Measurements from ENCODE around the gene LRIG1.

Gene LRIG1

DNA sequence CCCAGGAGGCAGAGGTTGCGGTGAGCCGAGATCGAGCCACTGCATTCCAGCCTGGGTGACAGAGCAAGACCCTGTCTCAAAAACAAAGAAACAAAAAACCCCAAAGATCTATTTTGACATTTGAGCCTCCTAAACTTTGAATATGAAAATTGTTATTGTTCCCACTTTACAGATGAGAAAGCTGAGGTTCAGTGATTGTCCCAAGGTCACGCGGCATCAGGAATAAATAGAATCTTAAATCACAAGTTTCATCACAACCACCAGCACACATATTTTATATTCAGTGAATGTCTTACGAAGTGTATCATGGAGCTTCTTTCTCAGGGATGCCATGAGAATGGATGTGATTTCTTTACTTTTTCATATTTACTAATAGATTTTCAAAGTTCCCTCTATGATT is 5.3 kb upstream of the LRIG1 start:
- DNase-seq (ENCODE audit: low read depth), result no peak

DNA sequence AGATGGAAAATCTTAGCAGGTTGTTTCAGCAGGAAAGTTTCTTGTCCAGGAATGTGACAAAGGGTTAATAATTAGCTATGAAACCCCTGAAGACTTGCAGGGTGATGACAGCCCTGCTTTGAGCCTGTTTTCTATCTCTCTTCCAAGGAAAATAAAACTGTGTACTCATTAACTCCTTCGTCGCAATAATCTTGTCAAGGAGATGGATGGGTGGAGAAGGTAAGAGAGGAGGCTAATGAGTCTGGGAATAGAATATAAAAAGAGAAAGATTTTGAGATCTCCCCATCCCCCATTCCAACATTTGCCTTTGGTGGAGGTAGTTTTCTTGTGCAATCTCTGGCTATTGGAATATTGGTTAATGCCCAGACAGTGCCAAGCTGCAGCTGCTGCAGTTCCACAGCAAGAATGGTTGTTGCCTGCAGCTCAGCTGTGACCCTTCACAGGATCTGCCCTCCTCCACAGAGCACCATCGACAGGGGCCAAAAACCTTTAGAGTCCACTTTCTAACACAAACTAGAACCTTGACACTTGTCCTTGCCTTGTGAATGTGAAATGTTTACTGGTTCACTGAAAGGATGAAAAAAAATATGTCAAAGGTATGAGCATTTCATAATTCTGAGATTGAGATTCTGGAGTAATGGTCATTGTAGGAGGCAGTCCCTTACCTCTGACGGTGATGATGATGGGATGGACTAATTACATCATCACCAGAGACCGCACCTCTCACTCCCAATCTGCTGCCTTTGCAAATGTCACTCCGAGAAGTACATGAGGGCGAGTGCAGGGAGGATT is 4.2 kb upstream of the LRIG1 start:
- DNase-seq (ENCODE audit: low read depth), result no peak

DNA sequence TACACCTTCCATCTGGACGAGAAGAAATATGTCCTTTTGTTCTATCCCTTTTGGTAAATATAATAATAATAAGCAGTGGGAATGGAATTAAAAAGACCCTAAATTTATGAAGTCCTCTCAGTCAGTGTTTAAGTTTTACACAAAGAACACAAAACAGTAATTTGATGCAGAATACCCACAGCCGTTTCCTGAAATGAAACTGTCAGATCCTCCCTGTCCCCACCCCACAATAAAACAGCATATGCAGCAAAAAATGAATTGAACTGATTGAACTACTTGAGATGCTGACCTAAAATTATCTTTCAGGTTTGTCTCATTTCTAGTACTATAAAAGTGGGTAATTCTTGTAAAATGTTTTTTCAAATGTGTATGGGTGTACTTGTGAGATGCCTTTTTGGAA is 2.2 kb upstream of the LRIG1 start:
- no peak for DNase-seq (ENCODE audit: low read depth)

DNA sequence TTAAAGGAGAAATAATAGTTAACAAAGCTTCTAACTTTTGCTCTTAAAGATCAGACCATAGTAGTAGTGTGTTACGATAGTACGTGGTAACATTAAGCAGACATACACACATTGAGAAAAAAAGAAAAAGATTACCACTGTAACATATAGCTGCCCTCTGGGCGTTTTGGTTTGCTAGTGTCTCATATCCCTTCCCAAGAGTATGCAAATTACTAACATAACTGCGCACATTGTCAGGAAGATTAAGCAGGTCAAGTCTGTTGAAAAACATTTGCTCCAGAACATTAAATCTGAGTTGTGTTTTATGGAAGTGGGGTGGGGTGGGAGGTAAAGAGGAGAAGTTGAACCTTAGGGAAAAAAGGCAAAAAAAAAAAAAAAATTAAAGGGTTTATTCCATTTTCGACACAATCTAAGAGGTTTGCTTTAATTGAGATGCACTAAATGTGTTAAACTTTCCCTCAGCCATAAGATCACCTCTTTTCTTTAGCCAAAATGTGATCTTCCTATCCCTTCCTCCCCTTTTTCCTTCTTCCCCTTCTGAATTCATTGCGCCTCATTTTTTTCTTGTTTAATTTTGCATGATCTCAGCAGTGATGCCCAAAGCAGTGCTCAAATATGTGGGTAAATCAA is 1.5 kb upstream of the LRIG1 start:
- DNase-seq (ENCODE audit: low read depth), result no peak

DNA sequence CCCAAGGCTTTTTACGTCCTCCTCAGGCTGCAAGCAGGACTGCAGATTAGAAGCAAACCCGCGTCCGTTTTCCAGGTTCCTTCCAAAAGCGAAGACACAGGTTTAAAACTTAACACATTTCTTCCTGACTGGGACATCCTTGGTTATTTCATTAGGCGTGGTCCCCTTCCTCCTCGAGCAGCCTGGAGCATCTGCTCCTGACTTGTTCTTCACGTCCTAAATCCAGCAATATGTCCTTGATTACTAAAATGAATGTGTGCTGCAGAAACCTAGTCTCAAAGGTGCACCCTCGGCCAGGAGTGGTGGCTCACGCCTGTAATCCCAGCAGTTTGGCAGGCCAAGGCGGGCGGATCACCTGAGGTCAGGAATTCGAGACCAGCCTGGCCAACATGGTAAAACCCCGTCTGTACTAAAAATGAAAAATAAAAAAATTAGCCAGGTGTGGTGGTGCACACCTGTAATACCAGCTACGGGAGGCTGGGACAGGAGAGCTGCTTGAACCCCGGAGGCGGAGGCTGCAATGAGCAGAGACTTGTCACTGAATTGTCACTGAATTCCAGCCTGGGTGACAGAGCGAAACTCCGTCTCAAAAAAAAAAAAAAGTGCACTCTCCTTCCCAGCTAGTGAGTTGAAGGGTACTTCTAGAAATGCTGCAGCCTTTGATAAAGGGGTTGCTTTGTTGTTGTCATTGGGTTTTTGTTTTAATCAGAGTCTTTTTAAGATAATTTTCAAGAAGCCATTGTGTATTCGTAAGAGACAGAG is 842 bp upstream of the LRIG1 start:
- DNase-seq (ENCODE audit: low read depth), result no peak

DNA sequence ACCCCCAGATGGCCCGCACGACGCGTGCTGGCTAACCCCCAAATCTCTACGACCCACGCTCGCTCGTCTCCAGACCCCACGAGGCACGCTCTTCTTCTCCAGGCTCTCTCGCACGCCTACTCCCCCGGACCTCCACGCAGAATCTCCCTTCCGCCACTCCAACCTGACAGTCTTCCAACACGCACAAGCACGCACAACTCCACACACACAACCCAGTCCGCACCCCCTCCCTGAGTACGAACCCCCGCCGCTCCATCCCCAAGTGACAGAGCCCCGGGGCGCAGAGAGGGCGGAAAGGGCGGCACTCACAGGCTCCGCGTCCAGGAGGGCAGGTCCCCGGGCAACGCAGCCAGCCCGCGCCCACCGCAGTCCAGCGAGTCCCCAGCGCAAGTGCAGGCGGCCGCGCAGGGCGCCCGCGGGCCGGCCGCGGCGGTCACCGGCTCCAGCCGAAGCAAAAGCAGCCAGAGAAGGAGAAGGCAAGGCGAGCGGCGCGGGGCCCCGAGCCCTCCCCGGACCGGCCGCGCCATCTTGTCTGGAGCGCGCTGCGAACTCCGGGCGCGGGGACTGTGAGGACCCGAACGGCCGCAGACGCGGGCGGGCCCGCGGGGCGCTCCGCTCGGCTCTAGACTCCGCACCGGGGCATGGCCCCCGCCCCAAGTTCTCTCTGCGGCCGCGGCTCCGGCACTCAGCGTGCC is 794 bp downstream of the LRIG1 start:
- peak; percentile 29 for DNase-seq (ENCODE audit: low read depth)

DNA sequence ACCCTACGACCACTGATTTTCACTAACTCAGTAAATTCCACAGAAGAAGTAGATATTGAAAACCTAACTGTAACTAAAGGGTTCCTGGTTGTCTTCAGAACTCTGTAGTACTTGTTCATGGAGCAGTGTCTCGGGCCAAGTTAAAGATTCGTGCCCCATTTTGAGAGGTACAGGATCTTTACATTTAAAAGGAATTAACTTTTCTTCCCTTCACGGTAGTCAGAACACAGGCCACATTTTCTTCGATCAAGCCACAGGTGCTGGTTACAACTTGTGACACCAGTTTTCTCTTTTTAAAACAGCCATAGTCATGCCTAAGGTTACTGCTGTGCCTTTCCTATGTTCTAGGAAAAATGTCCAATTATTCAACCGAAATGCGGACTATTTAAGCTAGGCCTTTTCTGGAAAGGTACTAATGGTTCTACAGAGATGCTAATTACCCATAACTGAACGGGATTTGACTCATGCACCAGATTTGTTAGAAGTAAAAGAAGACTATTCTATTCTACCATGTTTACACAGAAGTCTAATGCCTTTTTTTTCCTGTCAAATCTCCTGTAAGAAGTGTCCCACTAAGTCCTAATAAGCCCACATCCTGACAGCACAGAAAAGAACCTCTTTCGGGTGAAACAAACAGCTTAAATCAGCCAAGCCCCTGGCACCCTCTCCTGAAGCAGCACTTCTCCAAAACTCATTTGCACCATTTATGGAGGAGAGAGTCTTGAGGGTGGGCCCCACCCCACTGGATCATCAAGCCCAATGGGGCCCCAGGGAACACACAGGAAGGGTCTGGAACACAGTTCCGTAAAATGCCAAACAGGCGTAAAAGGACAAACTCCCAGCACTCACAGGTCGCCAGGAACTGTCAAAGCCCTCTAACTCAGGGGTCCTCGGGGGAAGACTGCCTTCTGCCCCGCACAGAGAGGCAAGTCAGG is 1.9 kb downstream of the LRIG1 start:
- no peak for DNase-seq (ENCODE audit: low read depth)

DNA sequence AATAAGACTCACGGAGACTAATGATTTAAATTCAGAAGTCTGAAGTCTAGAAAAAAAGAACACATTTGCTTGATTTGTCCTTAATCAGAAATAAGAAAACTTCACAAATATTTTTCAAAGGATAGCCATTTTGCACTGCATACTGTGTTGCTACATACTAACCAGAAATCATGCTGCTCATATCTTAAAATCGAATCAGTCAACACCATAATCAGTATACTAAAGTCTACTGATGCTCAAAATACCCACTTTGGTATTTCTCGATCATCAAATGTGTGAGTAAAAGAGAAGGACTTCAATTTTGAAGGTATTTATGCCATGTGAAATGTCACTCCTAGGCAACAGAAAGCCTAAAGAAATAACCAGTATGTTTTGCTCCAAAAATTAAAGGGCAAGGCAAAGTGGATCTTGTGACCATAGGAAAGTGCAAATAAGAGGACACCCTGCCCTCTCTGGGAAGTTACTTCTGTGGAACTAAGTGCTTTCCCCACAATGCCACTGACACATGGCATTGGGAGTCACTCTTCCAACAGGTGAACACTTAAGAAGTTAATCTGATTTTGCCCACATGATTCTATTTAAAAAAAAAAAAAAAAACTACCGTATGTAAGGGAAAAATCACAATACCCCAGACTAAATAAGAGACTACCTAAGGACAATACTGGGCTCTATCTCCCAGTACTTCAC is 2.7 kb downstream of the LRIG1 start:
- DNase-seq (ENCODE audit: low read depth), result no peak

DNA sequence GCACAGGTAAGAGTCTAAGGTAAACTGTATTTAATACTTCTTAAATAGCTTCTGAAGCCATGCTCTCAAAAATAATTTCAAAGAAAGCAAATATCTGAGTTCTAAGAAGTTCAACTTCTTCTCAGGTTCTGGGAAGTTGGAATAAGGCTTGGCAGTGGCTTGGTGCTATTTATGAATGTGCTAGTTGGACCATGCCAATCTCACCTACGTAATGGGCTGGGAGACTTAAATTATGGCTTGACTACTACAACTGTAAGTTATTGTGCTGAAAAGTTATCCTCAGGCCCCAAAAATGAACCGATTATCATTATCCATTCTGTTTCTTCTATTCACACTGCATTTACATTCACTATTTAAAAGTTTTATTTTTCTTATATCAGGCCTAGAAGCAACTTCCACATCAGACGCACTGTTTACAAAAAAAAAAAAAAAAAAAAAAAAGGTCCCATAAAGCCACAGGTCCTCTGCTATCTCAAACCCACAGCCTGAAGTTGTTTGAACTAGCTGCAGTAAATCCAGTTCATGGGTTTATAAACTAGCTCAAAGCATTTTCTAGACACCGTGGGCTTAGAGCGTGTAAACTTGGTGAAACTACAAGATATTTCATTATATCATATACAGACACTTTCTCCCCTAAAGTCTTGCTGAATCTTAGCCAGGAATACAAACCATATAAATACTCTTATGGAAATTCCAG is 3.4 kb downstream of the LRIG1 start:
- no peak for DNase-seq (ENCODE audit: low read depth)

DNA sequence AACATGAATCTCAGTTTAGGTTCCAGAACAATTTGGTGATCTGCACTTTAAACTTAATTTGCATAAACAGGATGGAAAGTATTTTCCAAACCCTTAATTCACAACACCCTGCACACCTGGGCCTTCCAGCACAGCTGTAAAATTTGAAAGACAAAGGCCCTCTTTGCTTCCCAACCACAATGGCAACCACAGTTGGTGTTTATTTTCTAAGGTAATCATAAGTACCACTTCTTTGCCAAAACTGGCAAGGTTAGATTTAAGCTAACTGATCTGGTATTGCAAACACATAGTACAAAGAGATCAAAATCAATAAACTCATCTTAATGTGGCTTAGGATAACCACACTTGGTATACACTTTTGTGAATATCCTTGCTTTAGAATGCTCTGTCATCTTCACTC is 4.1 kb downstream of the LRIG1 start:
- DNase-seq (ENCODE audit: low read depth), result no peak

DNA sequence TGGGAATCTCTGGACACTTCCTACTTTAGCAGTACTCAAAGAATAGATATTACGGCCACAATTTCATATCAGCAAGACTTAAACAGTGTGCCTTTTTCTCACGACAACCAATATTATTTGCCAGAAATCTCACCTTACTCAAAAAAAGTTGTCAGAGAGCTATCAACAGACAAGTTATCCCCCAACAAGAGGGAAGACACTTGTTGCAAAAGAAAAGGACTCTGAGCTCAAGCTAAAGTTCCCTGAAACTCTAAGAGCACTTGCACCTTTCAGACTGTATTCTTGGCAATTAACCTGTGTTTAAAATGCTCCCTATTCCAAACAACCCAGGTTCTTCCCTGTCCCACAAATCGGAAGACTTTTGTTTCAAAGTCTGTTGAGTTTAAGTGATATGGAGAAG is 4.5 kb downstream of the LRIG1 start:
- no peak for DNase-seq (ENCODE audit: low read depth)

DNA sequence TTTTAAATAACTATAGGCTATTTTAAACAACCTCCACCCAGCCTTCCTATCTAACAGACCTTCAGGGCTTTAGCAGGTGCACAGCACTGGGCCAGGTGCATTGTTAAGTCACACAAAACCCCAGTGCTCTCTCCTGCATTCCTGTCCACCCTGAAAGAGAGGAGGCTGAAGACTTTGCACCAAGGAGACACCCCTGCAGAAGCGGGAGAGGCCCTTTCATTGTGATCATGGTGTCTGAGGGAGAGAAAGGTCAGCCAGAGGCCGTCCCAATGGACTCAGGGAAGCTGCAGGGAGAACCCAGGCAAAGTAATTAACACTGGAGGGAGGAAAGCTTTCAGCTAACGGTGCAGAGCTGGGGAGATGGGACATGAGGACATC is 5.2 kb downstream of the LRIG1 start:
- no peak for DNase-seq (ENCODE audit: low read depth)

DNA sequence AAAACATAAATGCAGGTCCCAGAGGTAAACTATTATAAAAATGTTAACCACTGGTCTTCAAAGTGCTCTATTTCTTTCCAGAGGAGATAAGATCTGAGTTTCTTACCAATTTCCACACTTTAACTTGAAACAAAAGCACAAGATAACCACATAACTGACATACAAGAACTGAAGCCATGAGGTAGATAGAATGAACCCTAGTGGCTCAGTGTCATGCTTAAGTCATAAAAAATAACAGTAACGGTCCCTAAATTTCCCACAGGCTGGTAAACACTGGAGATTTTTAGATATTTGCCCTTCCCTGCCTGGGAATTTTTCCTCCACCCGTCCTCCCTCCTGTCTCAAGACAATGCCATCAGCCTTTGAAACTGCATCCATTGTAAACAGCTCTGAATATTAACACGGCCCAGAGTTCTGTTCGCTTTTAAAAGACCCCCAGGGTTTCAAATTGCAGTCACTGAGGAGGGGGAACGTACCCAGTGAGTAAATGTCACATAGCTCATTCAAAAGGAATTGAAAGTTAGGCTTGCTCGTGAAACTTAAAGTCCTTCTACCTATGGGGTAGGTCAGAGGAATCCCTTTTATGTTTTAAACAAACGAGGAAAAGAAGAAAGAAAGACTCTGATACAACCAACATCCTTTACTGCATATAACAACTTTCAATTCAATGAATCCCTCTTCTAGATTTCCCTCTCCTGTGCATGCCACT is 5.7 kb downstream of the LRIG1 start:
- DNase-seq (ENCODE audit: low read depth), result no peak

DNA sequence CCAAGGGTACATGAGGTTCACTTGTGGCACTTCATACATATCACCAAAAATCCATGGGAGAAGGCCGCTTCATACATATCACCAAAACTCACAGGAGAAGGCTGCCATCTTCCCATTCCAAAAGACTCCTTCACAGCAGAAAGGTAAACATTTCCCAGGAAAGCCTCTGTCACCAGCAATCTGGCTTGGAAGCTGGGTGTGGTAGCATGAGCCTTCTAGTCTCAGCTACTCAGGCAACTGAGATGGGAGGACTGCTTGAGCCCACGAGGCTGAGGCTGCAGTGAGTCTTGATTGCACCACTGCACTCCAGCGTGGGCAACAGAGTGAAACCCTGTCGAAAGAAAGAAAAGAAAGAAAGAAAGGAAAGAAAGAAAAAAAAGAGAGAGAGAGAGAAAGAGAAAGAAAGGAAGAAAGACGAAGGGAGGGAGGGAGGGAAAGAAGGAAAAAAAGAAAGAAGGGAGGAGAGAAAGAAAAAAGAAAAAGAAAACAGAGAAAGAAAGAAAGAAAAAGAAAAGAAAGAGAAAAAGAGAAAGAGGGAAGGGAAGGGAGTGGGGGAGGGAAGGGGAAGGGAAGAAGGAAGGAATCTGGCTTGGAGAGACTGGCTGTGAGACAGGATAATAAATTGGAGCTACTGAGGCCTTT is 7.2 kb downstream of the LRIG1 start:
- DNase-seq (ENCODE audit: low read depth), result no peak

DNA sequence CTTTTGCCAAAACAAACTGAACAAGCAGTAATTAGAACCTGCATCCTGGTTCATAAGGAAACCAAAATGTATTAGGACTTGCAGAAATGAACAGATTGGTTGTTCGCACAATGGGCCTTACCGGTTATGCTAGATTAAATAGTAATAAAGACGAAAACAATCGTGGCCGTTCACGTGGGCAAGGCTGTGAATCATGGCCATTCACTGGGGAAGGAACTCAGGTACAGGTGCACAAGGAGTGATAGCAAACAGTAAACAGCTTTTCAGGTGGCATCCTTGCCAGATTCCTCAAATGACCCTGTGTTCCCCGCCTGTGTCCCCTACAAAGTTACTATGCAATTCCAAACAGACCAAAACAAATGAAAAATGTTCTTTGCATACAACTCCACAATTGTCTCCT is 8.2 kb downstream of the LRIG1 start:
- no peak for DNase-seq (ENCODE audit: low read depth)

DNA sequence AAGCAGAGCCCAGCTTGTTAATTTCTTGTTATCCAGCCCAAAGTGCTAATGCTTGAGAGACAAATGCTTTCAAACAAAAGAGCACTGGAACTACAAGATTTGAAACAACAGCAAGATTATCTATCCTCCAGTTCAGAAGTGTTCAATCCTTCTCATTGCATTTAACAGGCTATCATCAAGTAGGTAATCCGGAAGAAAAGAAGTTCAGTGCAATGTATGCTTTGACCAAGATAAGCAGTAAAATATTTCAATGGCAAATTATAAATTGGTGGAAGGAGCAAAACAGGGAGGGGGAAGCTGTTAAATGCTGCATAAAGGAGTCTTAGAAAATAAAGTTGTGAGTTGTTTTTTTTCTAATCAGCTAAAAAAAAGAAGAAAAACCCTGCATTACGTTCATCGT is 8.8 kb downstream of the LRIG1 start:
- no peak for DNase-seq (ENCODE audit: low read depth)

DNA sequence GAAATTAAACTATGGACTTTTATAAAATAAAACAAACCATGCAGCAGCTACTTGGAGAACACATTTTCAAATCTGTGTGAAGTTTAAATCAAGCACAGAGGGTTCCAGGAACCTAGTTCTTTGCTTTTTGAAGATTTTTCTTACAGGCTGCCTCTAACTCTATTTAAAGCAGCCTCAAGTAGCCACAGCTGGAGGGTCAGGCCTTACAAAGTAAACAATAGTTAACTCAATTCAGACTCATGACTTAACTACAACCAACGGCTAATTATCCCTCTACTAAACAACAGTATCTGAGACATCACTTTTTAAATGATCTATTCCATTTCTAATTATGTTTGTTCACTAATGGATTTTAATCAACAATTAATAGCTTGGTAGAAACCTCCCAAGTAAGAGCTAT is 9.8 kb downstream of the LRIG1 start:
- no peak for DNase-seq (ENCODE audit: low read depth)

DNA sequence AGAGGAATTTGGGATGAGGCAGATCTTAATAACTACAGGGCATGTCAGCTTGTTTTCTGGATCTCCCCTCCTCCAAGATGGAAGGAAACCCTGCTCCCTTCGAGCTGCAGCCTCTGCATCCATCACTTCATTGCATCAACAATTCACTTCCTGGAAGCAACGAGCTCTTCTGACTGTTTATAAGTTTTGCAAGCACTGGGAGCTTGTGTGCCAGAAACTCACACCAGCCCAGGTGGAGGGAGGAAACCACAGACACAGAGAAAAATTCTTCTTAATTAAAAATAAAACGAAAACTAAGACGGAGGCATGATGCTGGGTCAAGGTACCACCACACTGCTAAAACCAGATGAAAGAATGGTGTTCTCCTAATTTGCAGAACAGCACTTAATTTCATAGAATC is 10.6 kb downstream of the LRIG1 start:
- no peak for DNase-seq (ENCODE audit: low read depth)

DNA sequence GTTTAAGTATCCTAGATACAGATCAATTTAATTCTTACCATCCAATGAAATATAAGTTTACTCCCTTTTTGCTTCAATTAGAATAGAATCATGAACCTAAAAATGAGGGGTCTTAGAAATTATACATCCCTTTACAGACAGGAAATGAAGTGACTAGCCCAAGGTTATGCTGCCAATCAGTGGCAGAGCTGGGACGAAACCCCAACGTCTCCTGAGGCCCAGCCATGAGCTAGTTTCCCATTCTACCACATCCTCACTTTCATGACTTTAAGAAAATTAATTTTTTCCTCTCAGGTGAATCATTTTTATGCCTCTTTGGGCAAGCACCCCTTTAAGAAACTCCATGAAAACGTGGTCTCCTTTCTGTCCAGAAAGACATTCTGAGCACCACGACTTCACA is 11.2 kb downstream of the LRIG1 start:
- no peak for DNase-seq (ENCODE audit: low read depth)

Measured in stimulated activated CD8-positive, alpha-beta memory T cell treated with anti-CD3 and anti-CD28 coated beads, Interleukin-12 subunit alpha, Interleukin-12 subunit beta, amount 100 ng/mL, for 4 hours (primary cell).